ENCODE measurements around the gene GGCT.

The GGCT gene

DNA sequence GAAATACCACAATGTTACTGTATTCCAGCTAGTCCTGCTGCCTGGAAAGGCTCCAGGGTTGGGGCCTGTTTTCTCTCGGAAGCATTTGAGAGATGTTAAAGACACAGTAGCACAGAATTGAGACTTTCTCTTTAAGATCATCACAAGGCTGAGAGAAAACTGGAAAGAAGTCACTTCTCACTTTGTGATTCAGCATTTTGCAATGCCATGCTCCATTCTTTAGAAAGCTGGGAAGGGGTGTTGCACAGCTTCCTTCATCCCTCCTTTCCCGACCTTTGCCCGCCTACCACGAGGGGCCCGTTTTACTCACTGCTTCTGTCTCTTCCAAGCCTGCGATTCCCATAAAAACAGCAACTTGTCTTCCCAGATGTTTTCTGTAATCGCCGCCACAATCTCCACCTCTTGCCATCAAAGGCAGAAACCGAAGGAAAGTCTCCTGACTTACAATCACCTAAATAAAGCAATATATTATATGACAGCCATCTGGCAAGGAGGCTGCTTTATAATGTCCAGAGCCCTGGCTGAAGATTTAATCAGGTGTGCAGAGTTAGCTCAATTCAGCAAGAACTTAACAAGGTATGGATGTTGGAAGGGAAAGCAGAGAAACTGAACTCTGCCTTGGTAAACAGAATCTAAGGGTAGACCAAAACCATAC lies 44.9 kb downstream of the GGCT start:
- DNase-seq = no peak

DNA sequence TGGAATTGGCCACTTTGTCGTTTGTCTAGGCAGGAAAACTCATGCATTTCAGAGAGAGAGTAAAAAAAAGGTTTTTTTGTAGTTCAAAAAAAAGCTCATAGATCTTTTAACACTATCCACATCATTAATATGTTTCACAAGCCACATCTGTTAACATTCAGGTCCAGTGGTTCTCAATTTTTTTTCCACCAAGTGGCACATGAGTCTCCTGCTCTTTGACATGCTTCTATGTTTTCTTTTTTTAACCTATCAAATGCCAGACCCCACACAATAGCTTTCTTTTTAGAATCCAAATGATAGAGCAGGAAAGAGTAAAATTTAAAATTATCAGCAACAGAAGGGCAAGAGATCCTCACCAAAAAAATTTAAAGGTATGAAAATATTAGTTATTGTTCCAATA lies 46.3 kb downstream of the GGCT start:
- DNase-seq = no peak

- no peak for DNase-seq
These were observed 50.7 kb downstream of the GGCT start for GRCh38 chr7:30453921-30454320.

- DNase-seq = no peak
These were observed 51.6 kb downstream of the GGCT start for GRCh38 chr7:30453016-30453415.

DNA sequence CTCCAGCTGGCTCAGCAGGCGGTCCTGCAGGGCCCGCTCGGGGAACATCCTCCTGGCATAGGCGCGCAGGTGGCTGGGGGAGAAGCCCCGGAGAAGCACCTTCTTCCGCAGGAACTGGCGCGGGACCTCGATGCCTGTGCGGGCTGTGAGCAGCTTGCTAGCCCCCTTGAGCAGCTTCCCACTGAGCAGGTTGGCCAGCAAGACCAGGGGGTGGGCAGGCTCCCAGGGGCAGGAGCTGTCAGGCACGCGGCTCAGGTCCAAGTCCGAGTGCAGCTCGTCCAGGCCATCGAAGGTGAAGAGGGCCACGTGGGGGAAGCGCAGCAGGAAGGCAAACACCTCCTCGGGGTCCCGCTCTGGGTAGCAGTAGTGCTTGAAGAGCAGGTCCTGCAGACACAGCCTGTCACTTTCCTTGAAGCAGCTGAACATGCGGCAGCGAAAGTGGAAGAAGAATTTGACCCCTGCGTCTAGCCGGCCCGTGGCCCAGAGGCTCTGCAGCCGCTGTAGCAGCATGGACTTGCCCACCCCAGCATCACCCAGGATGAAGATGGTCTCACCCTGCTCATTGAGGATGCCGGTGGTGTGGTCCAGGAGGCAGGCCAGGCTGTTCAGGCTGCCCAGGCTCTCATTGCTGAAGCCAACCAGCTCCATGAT lies 52.2 kb downstream of the GGCT start:
- DNase-seq = no peak

DNA sequence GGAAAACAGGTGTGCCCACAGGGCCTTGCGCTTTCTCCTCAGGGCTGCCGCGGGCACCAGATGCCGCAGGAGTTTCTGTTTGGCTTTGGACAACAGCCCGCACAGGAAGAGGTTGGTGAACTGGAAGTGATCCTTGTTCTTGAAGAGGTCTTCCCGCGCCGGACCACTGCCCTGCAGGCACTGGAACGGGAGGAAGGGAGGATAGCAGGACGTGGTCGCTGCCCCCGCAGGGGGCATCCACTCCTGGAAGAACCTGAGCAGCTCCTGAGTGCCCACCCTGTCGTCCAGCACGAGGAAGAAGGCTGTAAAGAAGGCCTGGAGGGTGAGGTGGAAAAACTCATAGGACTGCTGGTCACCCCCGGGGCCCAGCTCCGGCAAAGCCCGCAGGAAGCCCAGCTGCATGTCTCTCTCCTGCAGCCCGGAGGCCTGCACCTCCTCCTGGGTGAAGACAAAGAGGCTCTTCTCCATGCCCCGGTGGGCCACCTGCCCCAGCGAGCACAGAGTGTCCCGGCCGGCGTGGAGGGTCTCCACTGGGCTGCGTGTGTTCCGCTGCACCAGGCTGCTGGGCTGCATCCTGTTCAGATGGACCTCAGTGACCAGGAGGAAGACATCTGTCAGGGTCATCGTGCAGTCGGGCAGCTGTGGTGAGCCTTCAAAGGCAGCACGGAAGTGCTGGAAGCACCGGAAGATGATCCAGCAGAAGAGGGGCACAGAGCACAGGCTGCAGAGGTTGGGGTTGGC lies 52.9 kb downstream of the GGCT start:
- DNase-seq = no peak

GRCh38 chr7:30450983-30451497 lies 53.6 kb downstream of the GGCT start:
- DNase-seq = no peak

- no peak for DNase-seq
These were observed 54.2 kb downstream of the GGCT start for GRCh38 chr7:30450240-30450982.

DNA sequence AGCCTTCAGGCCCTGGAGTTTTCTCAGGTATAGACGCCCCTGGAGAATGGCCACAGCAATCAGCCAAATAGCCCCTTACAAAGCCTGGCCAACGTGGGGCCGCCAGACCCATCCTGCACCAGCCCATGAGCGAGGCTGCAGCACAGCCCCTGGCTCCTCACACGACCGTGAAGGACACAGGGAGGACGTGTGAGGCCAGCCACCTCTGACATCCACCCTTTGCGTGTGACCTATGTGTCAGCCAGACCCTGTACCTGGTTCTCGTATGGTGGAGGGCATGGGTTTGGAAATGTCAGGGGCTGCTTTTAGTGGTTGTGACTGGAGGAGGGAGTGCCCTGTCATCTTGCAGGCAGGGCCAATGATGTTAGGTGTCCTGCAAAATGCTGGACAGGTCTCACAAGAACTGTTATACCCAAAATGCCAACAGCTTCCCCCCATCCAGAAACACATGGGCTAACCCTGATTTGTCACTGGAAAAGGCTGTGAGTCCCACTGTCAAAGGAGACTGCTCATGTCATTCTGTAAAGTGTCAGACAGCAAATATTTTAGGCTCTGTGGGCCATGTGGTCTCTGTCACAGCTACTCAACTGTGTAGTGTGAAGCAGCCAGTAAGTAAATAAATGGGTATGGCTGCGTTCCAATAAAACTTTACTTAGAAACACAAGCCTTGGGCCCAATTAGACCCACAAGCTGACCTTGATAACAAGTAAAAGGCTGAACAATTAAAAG lies 56.0 kb downstream of the GGCT start:
- no peak for DNase-seq

GRCh38 chr7:30447466-30447865 lies 57.2 kb downstream of the GGCT start:
- DNase-seq = no peak
